ENCODE measurements around the gene ZBTB18.

DNA sequence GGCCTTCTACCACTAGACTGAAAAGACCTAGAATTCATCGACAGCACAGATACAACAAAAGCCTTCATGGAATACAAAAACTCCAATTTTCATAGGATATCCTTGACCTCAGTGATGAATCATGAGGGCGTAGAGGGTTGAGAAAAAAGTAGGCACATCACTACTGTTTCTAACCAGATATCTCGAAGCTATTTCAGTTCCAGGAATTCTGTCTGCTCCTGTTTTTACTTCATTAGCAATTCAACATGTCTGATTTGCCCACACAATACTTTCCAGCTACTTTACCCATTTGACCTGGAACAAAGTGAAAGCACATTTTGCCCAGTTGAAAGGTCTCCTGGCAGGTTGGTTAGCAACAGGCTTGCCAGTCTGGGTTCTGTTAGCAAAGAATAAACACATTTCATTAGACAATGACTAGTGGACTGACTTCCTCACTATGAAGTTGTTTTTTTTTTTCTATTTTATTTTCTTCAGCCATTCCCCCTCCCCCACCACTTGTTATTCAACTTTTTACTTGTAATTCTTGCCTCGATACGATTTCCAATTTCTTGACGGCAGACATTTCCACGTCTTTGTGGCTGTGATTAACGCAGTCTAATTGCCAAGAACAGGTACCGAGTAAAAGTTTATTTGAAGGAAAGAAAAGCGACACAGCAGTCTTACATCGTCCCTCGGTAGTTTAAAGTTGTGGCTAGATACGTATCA is 4.0 kb upstream of the ZBTB18 start:
- no peak for TF ChIP-seq POLR2AphosphoS5 (IDR thresholded peaks at IDR 0.05; ENCODE audit: low read depth, low read length)
- no peak for TF ChIP-seq SIN3A (IDR thresholded peaks at IDR 0.05; ENCODE audit: borderline replicate concordance, insufficient read depth, low read length)
- TF ChIP-seq, protein P1, sequence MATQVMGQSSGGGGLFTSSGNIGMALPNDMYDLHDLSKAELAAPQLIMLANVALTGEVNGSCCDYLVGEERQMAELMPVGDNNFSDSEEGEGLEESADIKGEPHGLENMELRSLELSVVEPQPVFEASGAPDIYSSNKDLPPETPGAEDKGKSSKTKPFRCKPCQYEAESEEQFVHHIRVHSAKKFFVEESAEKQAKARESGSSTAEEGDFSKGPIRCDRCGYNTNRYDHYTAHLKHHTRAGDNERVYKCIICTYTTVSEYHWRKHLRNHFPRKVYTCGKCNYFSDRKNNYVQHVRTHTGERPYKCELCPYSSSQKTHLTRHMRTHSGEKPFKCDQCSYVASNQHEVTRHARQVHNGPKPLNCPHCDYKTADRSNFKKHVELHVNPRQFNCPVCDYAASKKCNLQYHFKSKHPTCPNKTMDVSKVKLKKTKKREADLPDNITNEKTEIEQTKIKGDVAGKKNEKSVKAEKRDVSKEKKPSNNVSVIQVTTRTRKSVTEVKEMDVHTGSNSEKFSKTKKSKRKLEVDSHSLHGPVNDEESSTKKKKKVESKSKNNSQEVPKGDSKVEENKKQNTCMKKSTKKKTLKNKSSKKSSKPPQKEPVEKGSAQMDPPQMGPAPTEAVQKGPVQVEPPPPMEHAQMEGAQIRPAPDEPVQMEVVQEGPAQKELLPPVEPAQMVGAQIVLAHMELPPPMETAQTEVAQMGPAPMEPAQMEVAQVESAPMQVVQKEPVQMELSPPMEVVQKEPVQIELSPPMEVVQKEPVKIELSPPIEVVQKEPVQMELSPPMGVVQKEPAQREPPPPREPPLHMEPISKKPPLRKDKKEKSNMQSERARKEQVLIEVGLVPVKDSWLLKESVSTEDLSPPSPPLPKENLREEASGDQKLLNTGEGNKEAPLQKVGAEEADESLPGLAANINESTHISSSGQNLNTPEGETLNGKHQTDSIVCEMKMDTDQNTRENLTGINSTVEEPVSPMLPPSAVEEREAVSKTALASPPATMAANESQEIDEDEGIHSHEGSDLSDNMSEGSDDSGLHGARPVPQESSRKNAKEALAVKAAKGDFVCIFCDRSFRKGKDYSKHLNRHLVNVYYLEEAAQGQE (IDR thresholded peaks at IDR 0.05; ENCODE audit: insufficient read depth in 1 of 2, low read depth in 2 of 2, low read length in 2 of 2) = no peak
